Heart left ventricle (tissue), 16 donors: ENCODE data around the gene SUFU. TPM values are rescaled to one million over a fixed set of nuclear protein-coding genes. Genes with fewer than 3 reads are reported as not detected.
A peak's percentile ranks its signal among the peaks of the same experiment; 100 is the strongest.
"Not testable (repeated sequence)": the region's sequence is repeated elsewhere in the genome, so short reads cannot be mapped to it uniquely, and the experiment has no call there.

Source experiments
- ATAC-seq, 4 donors: fragments of 200-7000 bp; cut with Tn5 transposase; one replicate each; pipeline ENCODE4 v1.9.1; 2020 to 2022; ENCODE audit warnings: moderate library complexity in 4 of 4, mild to moderate bottlenecking in 3 of 4, moderate number of reproducible peaks in 1 of 4
- DNase-seq, 5 donors: peaks; one replicate each; pipeline ENCODE4 v3.0.0-alpha.2; 2020
- H3K27ac ChIP-seq, 12 donors: fragments of 200-600 bp; sonication (generic) in 4 of 12; one replicate each; pipeline versions ENCODE4 v1.5.0 to v1.8.0; 2016 to 2022; ENCODE audit warnings: mild to moderate bottlenecking in 2 of 12
- H3K27me3 ChIP-seq, 9 donors: fragments of 200-600 bp; sonication (generic) in 2 of 9; one replicate each; pipeline versions ENCODE4 v1.5.1 to v1.8.0; 2016 to 2022; ENCODE audit warnings: mild to moderate bottlenecking in 3 of 9
- H3K36me3 ChIP-seq, 9 donors: fragments of 200-600 bp; sonication (generic) in 2 of 9; one replicate each; pipeline versions ENCODE4 v1.5.0 to v1.8.0; 2018 to 2022; ENCODE audit warnings: mild to moderate bottlenecking in 2 of 9
- H3K4me1 ChIP-seq, 12 donors: fragments of 200-600 bp; sonication (generic) in 4 of 12; one replicate each; pipeline versions ENCODE4 v1.5.0 to v1.8.0; 2016 to 2022; ENCODE audit warnings: mild to moderate bottlenecking in 3 of 12
- H3K4me3 ChIP-seq, 12 donors: fragments of 200-600 bp; sonication (generic) in 4 of 12; one replicate each; pipeline versions ENCODE4 v1.5.0 to v1.8.0; 2017 to 2022; ENCODE audit warnings: mild to moderate bottlenecking in 9 of 12, moderate library complexity in 4 of 12
- H3K9me3 ChIP-seq, 12 donors: fragments of 200-600 bp; sonication (generic) in 4 of 12; one replicate each; pipeline versions ENCODE4 v1.5.0 to v1.8.0; 2016 to 2022; ENCODE audit warnings: mild to moderate bottlenecking in 1 of 12
- POLR2A ChIP-seq, 2 donors: fragments of 450-650 bp; IDR thresholded peaks; one replicate each; pipeline ENCODE4 v1.6.1; 2017; ENCODE audit warnings: antibody characterized with exemption in 2 of 2, mild to moderate bottlenecking in 2 of 2, moderate library complexity in 2 of 2
- WGBS, 4 donors: extraction: QIAGEN DNeasy Blood & Tissue Kit in 2 of 4; methylation state at CpG; one replicate each; pipeline versions ENCODE4 v1.1.5 to v1.1.7; 2013 to 2018; 5-methylcytosine and 5-hydroxymethylcytosine counted together
- intact Hi-C, 10 donors: fragments of 100-400 bp; cut with DNase I; formaldehyde crosslinking; loops; one replicate each; pipeline versions ENCODE4 v1.11.1 to v1.14.2; 2022
- polyA plus RNA-seq, 2 donors: library from polyadenylated mRNA; stranded (reverse); fragments of 200-250 nt; gene quantifications; one replicate each; pipeline ENCODE4 v1.2.3, GENCODE V29; 2013
- total RNA-seq, 9 donors: library from RNA; depleted of rRNA in 2 of 9; stranded (reverse); fragments of >200 nt in 2 of 9; fragmentation: NEBNext Ultra II Directional in 3 of 9; extraction: Animal tissue kit (Norgen Biotek cat#: 25700) in 3 of 9; gene quantifications; one replicate each; pipeline versions ENCODE4 v1.1.0 to v1.2.4, GENCODE V29; 2016 to 2023
- TF ChIP-seq, protein P1 (sequence below), 12 donors: fragments of 200-600 bp; sonication (generic) in 4 of 12; IDR thresholded peaks; one replicate each; pipeline versions ENCODE4 v1.5.0 to v1.8.0; 2018 to 2022; ENCODE audit warnings: antibody characterized with exemption in 12 of 12, mild to moderate bottlenecking in 5 of 12
- donor health status: ischemic (EF 13 %, LVEDD 7.1; RV severe dilation, severe dysfunction).
- donor health status: healthy with polysubstance abuse.
- donor health status: DM: no; HTN: yes; CAD: no.
- donor health status: DM: no; HTN: no; CAD: no.
- donor health status: ischemic (EF 25% LVEDD 6.9; RV normal size, moderate dysfunction).
- donor health status: ischemic (EF 25% LVEDD 5.7; RV mildly dilated, moderate dysfunction).
- donor health status: healthy.
- donor health status: DM: yes; HTN: yes; CAD: no.
- donor health status: ischemic (EF 35%, LVEDD 5.7; RV mildly dilated, moderate dysfunction).
- donor health status: nonischemic (EF 11% LVEDD 7.7; RV severe dilation, severe dysfunction).
- donor health status: DM: yes; HTN: yes; CAD: no.
- donor health status: PGD.
- donor health status: ischemic (EF 29% LVEDD 5.4; RV normal size, mild dysfunction).
- donor health status: nonischemic (EF 23%, LVEDD 6.1; RV moderate dilation, normal function).

SUFU gene
- total and polyA plus RNA-seq, 11 donors, result 3.7 to 12.7 (median 7.5) TPM

DNA sequence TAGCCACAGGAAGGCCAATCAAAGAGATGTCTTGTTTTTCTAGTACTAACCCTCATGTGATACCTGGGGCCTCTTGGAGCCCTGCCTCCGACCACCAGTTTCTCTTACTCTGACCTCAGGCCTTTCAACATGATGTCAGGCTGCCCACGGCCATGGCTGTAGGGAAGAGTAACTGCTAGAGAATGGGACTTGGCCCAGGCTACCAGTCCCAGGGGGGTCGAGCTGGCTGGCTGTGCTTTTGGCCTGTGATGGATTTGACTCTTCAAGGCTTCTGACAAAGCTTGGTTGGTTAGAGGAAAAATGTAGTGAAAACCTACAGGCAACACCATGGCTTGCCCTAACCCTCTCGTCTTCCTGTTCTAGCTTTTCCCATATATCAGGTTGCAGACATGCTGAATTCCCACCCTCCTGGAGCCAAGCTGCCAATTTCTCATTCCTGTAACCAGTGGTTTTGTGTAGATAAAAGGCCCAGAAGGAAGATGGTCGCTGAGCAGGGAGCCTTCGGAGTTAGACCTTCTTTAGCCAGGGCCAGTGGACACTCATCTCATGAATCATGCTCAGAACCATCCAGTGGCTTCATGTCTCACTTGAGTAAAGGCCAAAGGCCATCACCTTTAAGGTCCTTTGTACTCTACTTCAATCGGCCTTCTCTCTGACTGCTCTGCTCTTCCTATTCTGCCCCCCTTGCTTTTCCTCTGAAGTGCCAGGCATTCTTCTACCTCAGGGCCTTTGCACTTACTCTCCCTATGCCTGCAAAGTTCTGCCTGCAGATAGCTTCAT, 19.7 kb downstream of the SUFU start:
- H3K27ac ChIP-seq, result peak overlapping the region in 2 of 12 donors; percentile 9 to 18
- TF ChIP-seq POLR2A (IDR thresholded peaks at IDR 0.05), result no peak
- TF ChIP-seq, protein P1, sequence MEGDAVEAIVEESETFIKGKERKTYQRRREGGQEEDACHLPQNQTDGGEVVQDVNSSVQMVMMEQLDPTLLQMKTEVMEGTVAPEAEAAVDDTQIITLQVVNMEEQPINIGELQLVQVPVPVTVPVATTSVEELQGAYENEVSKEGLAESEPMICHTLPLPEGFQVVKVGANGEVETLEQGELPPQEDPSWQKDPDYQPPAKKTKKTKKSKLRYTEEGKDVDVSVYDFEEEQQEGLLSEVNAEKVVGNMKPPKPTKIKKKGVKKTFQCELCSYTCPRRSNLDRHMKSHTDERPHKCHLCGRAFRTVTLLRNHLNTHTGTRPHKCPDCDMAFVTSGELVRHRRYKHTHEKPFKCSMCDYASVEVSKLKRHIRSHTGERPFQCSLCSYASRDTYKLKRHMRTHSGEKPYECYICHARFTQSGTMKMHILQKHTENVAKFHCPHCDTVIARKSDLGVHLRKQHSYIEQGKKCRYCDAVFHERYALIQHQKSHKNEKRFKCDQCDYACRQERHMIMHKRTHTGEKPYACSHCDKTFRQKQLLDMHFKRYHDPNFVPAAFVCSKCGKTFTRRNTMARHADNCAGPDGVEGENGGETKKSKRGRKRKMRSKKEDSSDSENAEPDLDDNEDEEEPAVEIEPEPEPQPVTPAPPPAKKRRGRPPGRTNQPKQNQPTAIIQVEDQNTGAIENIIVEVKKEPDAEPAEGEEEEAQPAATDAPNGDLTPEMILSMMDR (IDR thresholded peaks at IDR 0.05), result no peak
- peaks cover 0 to 23% (median 3%) of the 10 kb centered on the region in 9 donors for H3K36me3 ChIP-seq
- ATAC-seq (peak in 3 of 4 donors; percentile 26 to 49 (median 41)), DNase-seq (peak in 3 of 5 donors; percentile 38 to 45 (median 40))
- WGBS, 4 donors, result 78 to 80% (median 79%) methylated on average over 7 of the region's 7 CpGs
- intact Hi-C loops, result loop anchor here in 1 of 10 donors (5.0 kb wide), 1 partner anchor 49 kb away; no protein-coding TSS in a partner anchor
- no peak overlapping the region for H3K4me3 ChIP-seq
- no peaks in the 10 kb centered on the region for H3K9me3 ChIP-seq
- no peaks in the 10 kb centered on the region for H3K27me3 ChIP-seq
- H3K4me1 ChIP-seq, result peaks cover 0 to 20% (median 0%) of the 10 kb centered on the region in 12 donors

DNA sequence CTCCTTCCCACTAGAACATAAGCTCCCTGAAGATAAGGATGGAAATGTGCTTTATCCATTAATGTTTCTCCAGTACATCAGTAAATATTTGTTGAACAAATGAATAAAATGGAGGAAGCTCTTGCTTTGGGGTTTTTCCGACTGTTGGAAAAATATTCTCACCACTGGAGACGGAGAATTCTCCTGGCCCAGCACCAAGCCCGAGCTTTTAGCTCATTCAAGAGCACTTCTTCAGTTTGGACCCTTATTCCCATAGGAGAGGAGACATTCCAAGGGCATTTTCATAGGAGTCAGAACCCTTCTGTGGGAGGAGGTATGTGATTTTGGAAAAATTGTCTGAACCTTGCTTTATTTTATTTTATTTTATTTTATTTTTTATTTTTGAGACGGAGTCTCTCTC, 21.0 kb downstream of the SUFU start:
- H3K4me3 ChIP-seq, result no peak overlapping the region
- H3K9me3 ChIP-seq, result no peaks in the 10 kb centered on the region
- peaks cover 0 to 20% (median 0%) of the 10 kb centered on the region in 12 donors for H3K4me1 ChIP-seq
- TF ChIP-seq POLR2A (IDR thresholded peaks at IDR 0.05), result no peak
- TF ChIP-seq, protein P1 (IDR thresholded peaks at IDR 0.05), result no peak
- no peak overlapping the region for H3K27ac ChIP-seq
- peaks cover 0 to 23% (median 3%) of the 10 kb centered on the region in 9 donors for H3K36me3 ChIP-seq
- intact Hi-C loops, result loop anchor here in 1 of 10 donors (5.0 kb wide), 1 partner anchor 48 kb away; no protein-coding TSS in a partner anchor
- WGBS, 4 donors, result 68 to 79% (median 73%) methylated on average over 4 of the region's 4 CpGs
- no peak for ATAC-seq
- peak in 1 of 5 donors; percentile 15 for DNase-seq
- no peaks in the 10 kb centered on the region for H3K27me3 ChIP-seq

DNA sequence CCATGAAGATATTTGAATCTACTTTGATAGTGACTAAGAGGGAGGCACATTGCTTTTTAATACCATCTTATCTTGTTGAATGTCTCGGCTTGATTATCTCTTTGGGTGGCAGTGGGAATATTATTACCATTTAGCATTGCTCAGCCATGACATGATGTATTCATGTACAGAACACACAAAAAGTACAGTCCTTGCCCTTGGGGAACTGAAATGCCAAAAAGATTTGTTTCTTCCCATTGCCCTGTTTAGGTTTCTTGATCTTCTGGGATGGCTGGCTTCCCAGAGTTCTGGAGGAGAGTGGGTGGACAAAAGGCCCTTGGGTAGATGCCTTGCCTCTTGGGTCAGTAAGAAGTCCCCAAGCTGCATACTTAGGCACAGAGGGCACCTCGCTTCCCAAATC, 23.8 kb downstream of the SUFU start:
- 67 to 80% (median 73%) methylated on average over 2 of the region's 2 CpGs for WGBS, 4 donors
- Histone ChIP-seq H3K4me1 (peaks cover 0 to 18% (median 0%) of the 10 kb centered on the region in 12 donors), H3K27me3 (no peaks in the 10 kb centered on the region), H3K9me3 (no peaks in the 10 kb centered on the region), H3K4me3 (no peak overlapping the region), H3K27ac (no peak overlapping the region), H3K36me3 (peaks cover 0 to 23% (median 3%) of the 10 kb centered on the region in 9 donors)
- intact Hi-C loops, result no loop called here
- TF ChIP-seq, protein P1 (IDR thresholded peaks at IDR 0.05), result no peak
- no peak for TF ChIP-seq POLR2A (IDR thresholded peaks at IDR 0.05)
- DNase-seq (no peak), ATAC-seq (no peak)

DNA sequence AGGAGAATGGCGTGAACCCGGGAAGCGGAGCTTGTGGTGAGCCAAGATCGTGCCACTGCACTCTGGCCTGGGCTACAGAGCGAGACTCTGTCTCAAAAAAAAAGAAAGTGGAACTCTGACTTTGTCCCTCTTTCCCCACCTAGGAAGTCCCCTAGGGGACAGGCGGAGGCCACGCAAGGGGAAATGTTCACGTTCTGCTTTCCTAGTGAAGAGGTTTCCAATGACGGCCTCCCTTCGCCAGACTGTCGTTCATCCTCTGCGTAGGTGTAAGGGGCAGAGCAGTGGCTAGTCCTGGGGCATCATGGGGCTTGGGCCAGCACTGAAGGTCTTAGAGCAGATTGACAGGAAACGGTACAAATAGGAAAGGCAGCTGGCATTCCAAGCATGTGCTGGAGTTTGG, 30.6 kb downstream of the SUFU start:
- H3K4me3 ChIP-seq, result no peak overlapping the region
- H3K36me3 ChIP-seq, result no peaks in the 10 kb centered on the region
- H3K27me3 ChIP-seq, result no peaks in the 10 kb centered on the region
- peaks cover 0 to 9% (median 0%) of the 10 kb centered on the region in 12 donors for H3K4me1 ChIP-seq
- no peak for ATAC-seq
- no peak overlapping the region for H3K27ac ChIP-seq
- TF ChIP-seq, protein P1 (IDR thresholded peaks at IDR 0.05), result no peak
- TF ChIP-seq POLR2A (IDR thresholded peaks at IDR 0.05), result no peak
- 91 to 94% (median 92%) methylated on average over 13 of the region's 13 CpGs for WGBS, 4 donors
- no peaks in the 10 kb centered on the region for H3K9me3 ChIP-seq
- intact Hi-C loops, result no loop called here
- no peak for DNase-seq

DNA sequence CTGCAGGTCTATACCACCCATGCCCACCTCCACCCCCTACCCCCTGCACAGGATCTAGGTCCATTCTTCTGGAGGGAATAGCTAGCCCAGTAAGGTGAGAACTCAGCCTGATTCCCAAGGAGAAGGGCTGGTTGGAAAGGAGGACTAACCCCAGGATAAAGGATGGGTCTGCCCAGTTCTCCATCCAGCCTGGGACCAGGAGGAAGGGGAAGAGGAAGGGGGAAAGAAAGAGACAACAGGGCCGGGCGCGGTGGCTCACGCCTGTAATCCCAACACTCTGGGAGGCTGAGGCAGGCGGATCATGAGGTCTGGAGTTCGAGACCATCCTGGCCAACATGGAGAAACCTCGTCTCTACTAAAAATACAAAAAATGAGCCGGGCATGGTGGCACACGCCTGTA, 31.2 kb downstream of the SUFU start:
- H3K27me3 ChIP-seq, ATAC-seq, H3K9me3 ChIP-seq, H3K4me1 ChIP-seq, DNase-seq, H3K4me3 ChIP-seq, H3K36me3 ChIP-seq, intact Hi-C loops, H3K27ac ChIP-seq: not testable (repeated sequence)
- 92 to 98% (median 95%) methylated on average over 9 of the region's 9 CpGs for WGBS, 4 donors
